NCI-H1048 (cell line): ENCODE measurements around the gene RP2.

ENCODE experiments used
- DNase-seq: peaks from one replicate; lab custom pipeline; 2025; lab: John Stamatoyannopoulos, UW

Gene RP2

GRCh38 chrX:46920235-46920634 lies 83.4 kb downstream of the RP2 start:
- DNase-seq: no peak

- DNase-seq: no peak
Measured at GRCh38 chrX:46922611-46923010, 85.8 kb downstream of the RP2 start.

- no peak for DNase-seq
Measured at GRCh38 chrX:46927718-46928117, 90.9 kb downstream of the RP2 start.

- DNase-seq: no peak
Measured at GRCh38 chrX:46929439-46930261, 92.8 kb downstream of the RP2 start.
